Measurements from ENCODE around the gene VANGL2.

VANGL2 gene

GRCh38 chr1:160419838-160420169 is 19.4 kb downstream of the VANGL2 start:
- no peaks in the 10 kb centered on the region for H3K9me3 Mint-ChIP-seq
- DNase-seq = no peak

GRCh38 chr1:160420881-160421842 is 20.8 kb downstream of the VANGL2 start:
- no peak overlapping the region for H3K4me3 Mint-ChIP-seq
- H3K27ac Mint-ChIP-seq = no peak overlapping the region
- H3K4me1 Mint-ChIP-seq (ENCODE audit: low read depth) = no peaks in the 10 kb centered on the region
- no peaks in the 10 kb centered on the region for H3K27me3 Mint-ChIP-seq
- H3K9me3 Mint-ChIP-seq = no peaks in the 10 kb centered on the region
- H3K36me3 Mint-ChIP-seq (ENCODE audit: low read depth) = no peaks in the 10 kb centered on the region
- no peak for DNase-seq

More at GRCh38 chr1:160419838-160420169, 19.4 kb downstream of the VANGL2 start:
- no peaks in the 10 kb centered on the region for H3K36me3 Mint-ChIP-seq (ENCODE audit: low read depth)
- no peak overlapping the region for H3K27ac Mint-ChIP-seq
- no peaks in the 10 kb centered on the region for H3K4me1 Mint-ChIP-seq (ENCODE audit: low read depth)
- H3K4me3 Mint-ChIP-seq = no peak overlapping the region
- H3K27me3 Mint-ChIP-seq = no peaks in the 10 kb centered on the region

GRCh38 chr1:160421881-160422280 is 21.5 kb downstream of the VANGL2 start:
- no peak for DNase-seq
- no peaks in the 10 kb centered on the region for H3K9me3 Mint-ChIP-seq
- H3K27ac Mint-ChIP-seq = no peak overlapping the region
- H3K27me3 Mint-ChIP-seq = no peaks in the 10 kb centered on the region
- no peaks in the 10 kb centered on the region for H3K36me3 Mint-ChIP-seq (ENCODE audit: low read depth)
- no peak overlapping the region for H3K4me3 Mint-ChIP-seq
- no peaks in the 10 kb centered on the region for H3K4me1 Mint-ChIP-seq (ENCODE audit: low read depth)

- Mint-ChIP-seq H3K9me3 (no peaks in the 10 kb centered on the region), H3K4me3 (no peak overlapping the region), H3K27ac (no peak overlapping the region), H3K4me1 (ENCODE audit: low read depth) (peaks cover 14% of the 10 kb centered on the region), H3K27me3 (no peaks in the 10 kb centered on the region), H3K36me3 (ENCODE audit: low read depth) (no peaks in the 10 kb centered on the region)
- DNase-seq = no peak
Observed at GRCh38 chr1:160423966-160424365, 23.6 kb downstream of the VANGL2 start.

GRCh38 chr1:160425847-160426246 is 25.5 kb downstream of the VANGL2 start:
- DNase-seq = no peak
- Mint-ChIP-seq H3K4me1 (ENCODE audit: low read depth) (peaks cover 32% of the 10 kb centered on the region), H3K27ac (peak overlapping the region; percentile 24), H3K36me3 (ENCODE audit: low read depth) (no peaks in the 10 kb centered on the region), H3K9me3 (no peaks in the 10 kb centered on the region), H3K27me3 (no peaks in the 10 kb centered on the region), H3K4me3 (no peak overlapping the region)

GRCh38 chr1:160427625-160428024 is 27.3 kb downstream of the VANGL2 start:
- no peaks in the 10 kb centered on the region for H3K27me3 Mint-ChIP-seq
- no peak for DNase-seq
- H3K4me3 Mint-ChIP-seq = no peak overlapping the region
- peaks cover 3% of the 10 kb centered on the region for H3K9me3 Mint-ChIP-seq
- H3K27ac Mint-ChIP-seq = peak overlapping the region; percentile 77
- no peaks in the 10 kb centered on the region for H3K36me3 Mint-ChIP-seq (ENCODE audit: low read depth)
- H3K4me1 Mint-ChIP-seq (ENCODE audit: low read depth) = peaks cover 50% of the 10 kb centered on the region

GRCh38 chr1:160428053-160428452 is 27.7 kb downstream of the VANGL2 start:
- Mint-ChIP-seq H3K4me1 (ENCODE audit: low read depth) (peaks cover 54% of the 10 kb centered on the region), H3K27me3 (no peaks in the 10 kb centered on the region), H3K27ac (peak overlapping the region; percentile 77), H3K4me3 (no peak overlapping the region), H3K9me3 (peaks cover 3% of the 10 kb centered on the region), H3K36me3 (ENCODE audit: low read depth) (peaks cover 2% of the 10 kb centered on the region)
- no peak for DNase-seq

- Mint-ChIP-seq H3K27ac (peak overlapping the region; percentile 86), H3K4me1 (ENCODE audit: low read depth) (peaks cover 60% of the 10 kb centered on the region), H3K27me3 (no peaks in the 10 kb centered on the region), H3K9me3 (peaks cover 6% of the 10 kb centered on the region), H3K36me3 (ENCODE audit: low read depth) (peaks cover 7% of the 10 kb centered on the region), H3K4me3 (peak overlapping the region; percentile 28)
- DNase-seq = no peak
Observed at GRCh38 chr1:160428655-160429054, 28.3 kb downstream of the VANGL2 start.

GRCh38 chr1:160429125-160429561 is 28.8 kb downstream of the VANGL2 start:
- H3K4me3 Mint-ChIP-seq = peak overlapping the region; percentile 22
- H3K9me3 Mint-ChIP-seq = peaks cover 10% of the 10 kb centered on the region
- H3K4me1 Mint-ChIP-seq (ENCODE audit: low read depth) = peaks cover 64% of the 10 kb centered on the region
- H3K27me3 Mint-ChIP-seq = no peaks in the 10 kb centered on the region
- H3K36me3 Mint-ChIP-seq (ENCODE audit: low read depth) = peaks cover 12% of the 10 kb centered on the region
- DNase-seq = no peak
- peak overlapping the region; percentile 86 for H3K27ac Mint-ChIP-seq

GRCh38 chr1:160429702-160430535 is 29.6 kb downstream of the VANGL2 start:
- Mint-ChIP-seq H3K36me3 (ENCODE audit: low read depth) (peaks cover 17% of the 10 kb centered on the region), H3K27ac (peak overlapping the region; percentile 86), H3K4me3 (peak overlapping the region; percentile 22), H3K27me3 (no peaks in the 10 kb centered on the region), H3K4me1 (ENCODE audit: low read depth) (peaks cover 66% of the 10 kb centered on the region), H3K9me3 (peaks cover 18% of the 10 kb centered on the region)
- DNase-seq = no peak

- no peak overlapping the region for H3K4me3 Mint-ChIP-seq
- peaks cover 66% of the 10 kb centered on the region for H3K4me1 Mint-ChIP-seq (ENCODE audit: low read depth)
- no peaks in the 10 kb centered on the region for H3K27me3 Mint-ChIP-seq
- DNase-seq = no peak
- peaks cover 26% of the 10 kb centered on the region for H3K9me3 Mint-ChIP-seq
- peaks cover 20% of the 10 kb centered on the region for H3K36me3 Mint-ChIP-seq (ENCODE audit: low read depth)
- H3K27ac Mint-ChIP-seq = peak overlapping the region; percentile 90
Observed at GRCh38 chr1:160431006-160431405, 30.6 kb downstream of the VANGL2 start.

- no peaks in the 10 kb centered on the region for H3K27me3 Mint-ChIP-seq
- H3K27ac Mint-ChIP-seq = peak overlapping the region; percentile 90
- DNase-seq = no peak
- peaks cover 67% of the 10 kb centered on the region for H3K4me1 Mint-ChIP-seq (ENCODE audit: low read depth)
- peaks cover 20% of the 10 kb centered on the region for H3K36me3 Mint-ChIP-seq (ENCODE audit: low read depth)
- H3K4me3 Mint-ChIP-seq = no peak overlapping the region
- peaks cover 26% of the 10 kb centered on the region for H3K9me3 Mint-ChIP-seq
Observed at GRCh38 chr1:160431571-160431970, 31.2 kb downstream of the VANGL2 start.

GRCh38 chr1:160432371-160432786 is 32.0 kb downstream of the VANGL2 start:
- Mint-ChIP-seq H3K27me3 (no peaks in the 10 kb centered on the region), H3K36me3 (ENCODE audit: low read depth) (peaks cover 20% of the 10 kb centered on the region), H3K9me3 (peaks cover 26% of the 10 kb centered on the region), H3K27ac (peak overlapping the region; percentile 90), H3K4me3 (peak overlapping the region; percentile 25), H3K4me1 (ENCODE audit: low read depth) (peaks cover 75% of the 10 kb centered on the region)
- no peak for DNase-seq

- Mint-ChIP-seq H3K27me3 (no peaks in the 10 kb centered on the region), H3K36me3 (ENCODE audit: low read depth) (peaks cover 20% of the 10 kb centered on the region), H3K4me3 (no peak overlapping the region), H3K27ac (peak overlapping the region; percentile 28), H3K9me3 (peaks cover 23% of the 10 kb centered on the region), H3K4me1 (ENCODE audit: low read depth) (peaks cover 54% of the 10 kb centered on the region)
- no peak for DNase-seq
Observed at GRCh38 chr1:160436966-160437365, 36.6 kb downstream of the VANGL2 start.
